GM23338 (cell line): Measurements from ENCODE around the gene WDR73. TPM values are rescaled to one million over a fixed set of nuclear protein-coding genes. Genes with fewer than 3 reads are reported as not detected.

Experiments
- ATAC-seq: fragments of 200-7000 bp; cut with Tn5 transposase; 3 replicates; pipeline ENCODE4 v1.9.1; 2020
- DNase-seq: peaks from one replicate; pipeline ENCODE4 v3.0.0-alpha.2; 2015; ENCODE audit warnings: low spot score
- H2AFZ ChIP-seq: fragments of 200-600 bp; sonication (generic); 2 replicates; pipeline ENCODE4 v1.8.0; 2016; ENCODE audit warnings: antibody characterized with exemption, mild to moderate bottlenecking, moderate library complexity
- H3F3A ChIP-seq: fragments of 200-600 bp; sonication (generic); replicated peaks from 2 replicates; pipeline ENCODE4 v1.8.0; 2017; ENCODE audit warnings: antibody characterized with exemption, mixed run types, low read depth
- H3K27ac ChIP-seq: fragments of 200-600 bp; sonication (generic); 2 replicates; pipeline ENCODE4 v1.6.1; 2016; ENCODE audit warnings: low read depth
- H3K27me3 ChIP-seq: fragments of 200-600 bp; sonication (generic); 2 replicates; pipeline ENCODE4 v1.8.0; 2016; ENCODE audit warnings: mild to moderate bottlenecking, mixed run types, moderate library complexity; ENCODE audit not compliant: insufficient read depth
- H3K36me3 ChIP-seq: fragments of 200-600 bp; sonication (generic); 2 replicates; pipeline ENCODE4 v1.8.0; 2016; ENCODE audit warnings: mild to moderate bottlenecking; ENCODE audit not compliant: insufficient read depth
- H3K4me1 ChIP-seq: fragments of 200-600 bp; sonication (generic); 2 replicates; pipeline ENCODE4 v1.8.0; 2016; ENCODE audit warnings: mild to moderate bottlenecking, moderate library complexity; ENCODE audit not compliant: insufficient read depth
- H3K4me2 ChIP-seq: fragments of 200-600 bp; sonication (generic); 2 replicates; pipeline ENCODE4 v1.7.1; 2017; ENCODE audit warnings: mixed run types
- H3K4me3 ChIP-seq: fragments of 200-600 bp; sonication (generic); 2 replicates; pipeline ENCODE4 v1.6.1; 2016; ENCODE audit warnings: mixed run types
- H3K79me2 ChIP-seq: fragments of 200-600 bp; sonication (generic); replicated peaks from 2 replicates; pipeline ENCODE4 v1.8.0; 2017; ENCODE audit warnings: mild to moderate bottlenecking; ENCODE audit not compliant: insufficient read depth
- H3K9me2 ChIP-seq: fragments of 200-600 bp; sonication (generic); 2 replicates; pipeline ENCODE4 v1.8.0; 2017; ENCODE audit not compliant: insufficient read depth
- H4K20me1 ChIP-seq: fragments of 200-600 bp; sonication (generic); replicated peaks from 2 replicates; pipeline ENCODE4 v1.8.0; 2017; ENCODE audit warnings: mild to moderate bottlenecking; ENCODE audit not compliant: insufficient read depth
- H3K27ac Mint-ChIP-seq: 2 replicates; pipeline ENCODE4 v1.8.0; 2020; ENCODE audit warnings: inconsistent platforms, mild to moderate bottlenecking, moderate library complexity, mixed read lengths
- H3K27me3 Mint-ChIP-seq: 3 replicates; pipeline ENCODE4 v1.8.0; 2022; ENCODE audit warnings: low read depth, mild to moderate bottlenecking, moderate library complexity, mixed read lengths, inconsistent platforms; ENCODE audit not compliant: insufficient read depth, poor library complexity
- H3K36me3 Mint-ChIP-seq: 3 replicates; pipeline ENCODE4 v1.8.0; 2021; ENCODE audit warnings: low read depth, mild to moderate bottlenecking, inconsistent platforms, moderate library complexity, mixed read lengths
- H3K4me1 Mint-ChIP-seq: 3 replicates; pipeline ENCODE4 v1.8.0; 2020; ENCODE audit warnings: mild to moderate bottlenecking, inconsistent platforms, mixed read lengths
- H3K4me3 Mint-ChIP-seq: 3 replicates; pipeline ENCODE4 v1.8.0; 2021; ENCODE audit warnings: moderate library complexity, mild to moderate bottlenecking, inconsistent platforms, mixed read lengths
- H3K9me3 Mint-ChIP-seq: 3 replicates; pipeline ENCODE4 v1.8.0; 2020; ENCODE audit warnings: moderate library complexity, mild to moderate bottlenecking, inconsistent platforms, mixed read lengths
- CREB1 ChIP-seq: fragments of 250-450 bp; sonication (Bioruptor Pico); IDR thresholded peaks from 2 replicates; pipeline ENCODE4 v1.5.0; 2020; ENCODE audit warnings: low read depth, mild to moderate bottlenecking, moderate library complexity
- EZH2 ChIP-seq: fragments of 200-600 bp; sonication (generic); IDR thresholded peaks from one replicate; pipeline ENCODE4 v1.8.0; 2017; ENCODE audit warnings: antibody characterized with exemption, mild to moderate bottlenecking, low read depth; ENCODE audit not compliant: unreplicated experiment
- EZH2phosphoT487 ChIP-seq: fragments of 200-600 bp; sonication (generic); IDR thresholded peaks from one replicate; pipeline ENCODE4 v1.8.1; 2018; ENCODE audit warnings: antibody characterized with exemption; ENCODE audit not compliant: unreplicated experiment
- JUNB ChIP-seq: IDR thresholded peaks from one replicate; pipeline ENCODE4 v1.6.1; 2016; ENCODE audit warnings: antibody characterized with exemption; ENCODE audit not compliant: unreplicated experiment
- NANOG ChIP-seq: IDR thresholded peaks from 2 replicates; pipeline ENCODE4 v1.6.1; 2016; ENCODE audit warnings: antibody characterized with exemption, borderline replicate concordance
- POLR2AphosphoS5 ChIP-seq: IDR thresholded peaks from 2 replicates; pipeline ENCODE4 v1.6.1; 2016; ENCODE audit warnings: antibody characterized with exemption, low read depth
- STAT1 ChIP-seq: IDR thresholded peaks from one replicate; pipeline ENCODE4 v1.6.1; 2016; ENCODE audit warnings: antibody characterized with exemption; ENCODE audit not compliant: unreplicated experiment
- ZNF114 ChIP-seq: fragments of 250-450 bp; sonication (Bioruptor Pico); IDR thresholded peaks from 2 replicates; pipeline ENCODE4 v1.5.0; 2020; ENCODE audit warnings: mild to moderate bottlenecking, moderate library complexity
- ZNF331 ChIP-seq: fragments of 250-450 bp; sonication (Bioruptor Pico); IDR thresholded peaks from 2 replicates; pipeline ENCODE4 v1.5.0; 2020; ENCODE audit warnings: low read depth, mild to moderate bottlenecking, moderate library complexity
- polyA plus RNA-seq: library from polyadenylated mRNA; unstranded; fragments of >200 nt; fragmentation: Nextera tagmentation; extraction: Ambion mirVana; gene quantifications from 2 replicates; pipeline ENCODE4 v1.2.1, GENCODE V29; 2016
- total RNA-seq: library from RNA; depleted of rRNA; stranded (reverse); fragments of >200 nt; shearing (Covaris generic); gene quantifications from 2 replicates; pipeline ENCODE4 v1.2.3, GENCODE V29; 2014
- TF ChIP-seq, protein P1 (sequence below): fragments of 250-450 bp; sonication (Bioruptor Pico); IDR thresholded peaks from 2 replicates; pipeline ENCODE4 v1.5.0; 2020; ENCODE audit warnings: mild to moderate bottlenecking, moderate library complexity
- TF ChIP-seq, protein P2 (sequence below), 2 experiments: fragments of 200-600 bp in 1 of 2; sonication (generic) in 1 of 2; conservative IDR thresholded peaks; 2 replicates each; pipeline versions ENCODE4 v1.5.1 to v1.6.1; 2016 to 2017; ENCODE audit warnings: antibody characterized with exemption in 2 of 2, low read depth in 2 of 2, mild to moderate bottlenecking in 2 of 2, moderate library complexity in 1 of 2
- TF ChIP-seq, protein P3 (sequence below): IDR thresholded peaks from one replicate; pipeline ENCODE4 v1.6.1; 2018; ENCODE audit warnings: antibody characterized with exemption; ENCODE audit not compliant: unreplicated experiment
- TF ChIP-seq, protein P4 (sequence below): IDR thresholded peaks from 2 replicates; pipeline ENCODE4 v1.6.1; 2016; ENCODE audit warnings: antibody characterized with exemption

WDR73 gene
- total and polyA plus RNA-seq, 2 experiments from 2014 or later, result 14.8 to 25.2 TPM

DNA sequence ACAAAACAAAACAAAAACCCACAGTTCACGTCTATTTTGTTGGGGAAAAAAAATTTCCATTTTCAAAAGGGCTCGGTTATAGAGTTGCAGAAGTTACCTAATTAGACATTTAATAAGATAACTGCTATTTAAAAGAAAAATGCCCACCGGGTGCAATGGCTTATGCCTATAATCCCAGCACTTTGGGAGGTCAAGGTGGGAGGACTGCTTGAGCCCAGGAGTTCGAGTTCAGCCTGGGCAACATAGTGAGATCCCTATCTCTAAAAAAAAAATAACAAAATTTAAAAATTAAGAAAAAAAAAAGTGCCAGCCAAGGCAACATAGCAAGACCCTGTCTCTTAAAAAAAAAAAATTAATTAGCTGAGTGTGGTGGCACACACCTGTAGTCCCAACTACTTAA, 42.7 kb upstream of the WDR73 start:
- Mint-ChIP-seq H3K36me3 (peaks cover 4% of the 10 kb centered on the region), H3K4me1 (no peaks in the 10 kb centered on the region), H3K27ac (no peak overlapping the region), H3K9me3 (no peaks in the 10 kb centered on the region), H3K4me3 (no peak overlapping the region), H3K27me3 (peaks cover 2% of the 10 kb centered on the region)
- Histone ChIP-seq H3K4me2 (no peak overlapping the region), H3K9me2 (no peaks in the 10 kb centered on the region), H3K4me1 (no peaks in the 10 kb centered on the region), H3K4me3 (no peak overlapping the region), H3F3A (0 out of 2 replicates have a peak, but pooled peaks cover 2% of the 10 kb centered on the region), H4K20me1 (peaks cover 62% of the 10 kb centered on the region), H3K79me2 (peaks cover 100% of the 10 kb centered on the region), H3K27ac (no peak overlapping the region), H3K27me3 (no peaks in the 10 kb centered on the region), H2AFZ (no peak overlapping the region), H3K36me3 (no peaks in the 10 kb centered on the region)
- ATAC-seq (no peak), DNase-seq (no peak)
- TF ChIP-seq, protein P1, sequence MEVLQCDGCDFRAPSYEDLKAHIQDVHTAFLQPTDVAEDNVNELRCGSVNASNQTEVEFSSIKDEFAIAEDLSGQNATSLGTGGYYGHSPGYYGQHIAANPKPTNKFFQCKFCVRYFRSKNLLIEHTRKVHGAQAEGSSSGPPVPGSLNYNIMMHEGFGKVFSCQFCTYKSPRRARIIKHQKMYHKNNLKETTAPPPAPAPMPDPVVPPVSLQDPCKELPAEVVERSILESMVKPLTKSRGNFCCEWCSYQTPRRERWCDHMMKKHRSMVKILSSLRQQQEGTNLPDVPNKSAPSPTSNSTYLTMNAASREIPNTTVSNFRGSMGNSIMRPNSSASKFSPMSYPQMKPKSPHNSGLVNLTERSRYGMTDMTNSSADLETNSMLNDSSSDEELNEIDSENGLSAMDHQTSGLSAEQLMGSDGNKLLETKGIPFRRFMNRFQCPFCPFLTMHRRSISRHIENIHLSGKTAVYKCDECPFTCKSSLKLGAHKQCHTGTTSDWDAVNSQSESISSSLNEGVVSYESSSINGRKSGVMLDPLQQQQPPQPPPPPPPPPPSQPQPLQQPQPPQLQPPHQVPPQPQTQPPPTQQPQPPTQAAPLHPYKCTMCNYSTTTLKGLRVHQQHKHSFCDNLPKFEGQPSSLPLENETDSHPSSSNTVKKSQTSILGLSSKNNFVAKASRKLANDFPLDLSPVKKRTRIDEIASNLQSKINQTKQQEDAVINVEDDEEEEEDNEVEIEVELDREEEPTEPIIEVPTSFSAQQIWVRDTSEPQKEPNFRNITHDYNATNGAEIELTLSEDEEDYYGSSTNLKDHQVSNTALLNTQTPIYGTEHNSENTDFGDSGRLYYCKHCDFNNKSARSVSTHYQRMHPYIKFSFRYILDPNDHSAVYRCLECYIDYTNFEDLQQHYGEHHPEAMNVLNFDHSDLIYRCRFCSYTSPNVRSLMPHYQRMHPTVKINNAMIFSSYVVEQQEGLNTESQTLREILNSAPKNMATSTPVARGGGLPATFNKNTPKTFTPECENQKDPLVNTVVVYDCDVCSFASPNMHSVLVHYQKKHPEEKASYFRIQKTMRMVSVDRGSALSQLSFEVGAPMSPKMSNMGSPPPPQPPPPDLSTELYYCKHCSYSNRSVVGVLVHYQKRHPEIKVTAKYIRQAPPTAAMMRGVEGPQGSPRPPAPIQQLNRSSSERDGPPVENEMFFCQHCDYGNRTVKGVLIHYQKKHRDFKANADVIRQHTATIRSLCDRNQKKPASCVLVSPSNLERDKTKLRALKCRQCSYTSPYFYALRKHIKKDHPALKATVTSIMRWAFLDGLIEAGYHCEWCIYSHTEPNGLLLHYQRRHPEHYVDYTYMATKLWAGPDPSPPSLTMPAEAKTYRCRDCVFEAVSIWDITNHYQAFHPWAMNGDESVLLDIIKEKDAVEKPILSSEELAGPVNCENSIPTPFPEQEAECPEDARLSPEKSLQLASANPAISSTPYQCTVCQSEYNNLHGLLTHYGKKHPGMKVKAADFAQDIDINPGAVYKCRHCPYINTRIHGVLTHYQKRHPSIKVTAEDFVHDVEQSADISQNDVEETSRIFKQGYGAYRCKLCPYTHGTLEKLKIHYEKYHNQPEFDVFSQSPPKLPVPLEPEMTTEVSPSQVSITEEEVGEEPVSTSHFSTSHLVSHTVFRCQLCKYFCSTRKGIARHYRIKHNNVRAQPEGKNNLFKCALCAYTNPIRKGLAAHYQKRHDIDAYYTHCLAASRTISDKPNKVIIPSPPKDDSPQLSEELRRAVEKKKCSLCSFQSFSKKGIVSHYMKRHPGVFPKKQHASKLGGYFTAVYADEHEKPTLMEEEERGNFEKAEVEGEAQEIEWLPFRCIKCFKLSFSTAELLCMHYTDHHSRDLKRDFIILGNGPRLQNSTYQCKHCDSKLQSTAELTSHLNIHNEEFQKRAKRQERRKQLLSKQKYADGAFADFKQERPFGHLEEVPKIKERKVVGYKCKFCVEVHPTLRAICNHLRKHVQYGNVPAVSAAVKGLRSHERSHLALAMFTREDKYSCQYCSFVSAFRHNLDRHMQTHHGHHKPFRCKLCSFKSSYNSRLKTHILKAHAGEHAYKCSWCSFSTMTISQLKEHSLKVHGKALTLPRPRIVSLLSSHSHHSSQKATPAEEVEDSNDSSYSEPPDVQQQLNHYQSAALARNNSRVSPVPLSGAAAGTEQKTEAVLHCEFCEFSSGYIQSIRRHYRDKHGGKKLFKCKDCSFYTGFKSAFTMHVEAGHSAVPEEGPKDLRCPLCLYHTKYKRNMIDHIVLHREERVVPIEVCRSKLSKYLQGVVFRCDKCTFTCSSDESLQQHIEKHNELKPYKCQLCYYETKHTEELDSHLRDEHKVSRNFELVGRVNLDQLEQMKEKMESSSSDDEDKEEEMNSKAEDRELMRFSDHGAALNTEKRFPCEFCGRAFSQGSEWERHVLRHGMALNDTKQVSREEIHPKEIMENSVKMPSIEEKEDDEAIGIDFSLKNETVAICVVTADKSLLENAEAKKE (CRISPR knock-in tag), result no peak
- TF ChIP-seq CREB1 (CRISPR knock-in tag) (no peak), NANOG (no peak), ZNF114 (CRISPR knock-in tag) (no peak), JUNB (no peak), POLR2AphosphoS5 (no peak), ZNF331 (no peak), EZH2phosphoT487 (no peak), EZH2 (no peak), STAT1 (no peak)
- TF ChIP-seq, protein P2, sequence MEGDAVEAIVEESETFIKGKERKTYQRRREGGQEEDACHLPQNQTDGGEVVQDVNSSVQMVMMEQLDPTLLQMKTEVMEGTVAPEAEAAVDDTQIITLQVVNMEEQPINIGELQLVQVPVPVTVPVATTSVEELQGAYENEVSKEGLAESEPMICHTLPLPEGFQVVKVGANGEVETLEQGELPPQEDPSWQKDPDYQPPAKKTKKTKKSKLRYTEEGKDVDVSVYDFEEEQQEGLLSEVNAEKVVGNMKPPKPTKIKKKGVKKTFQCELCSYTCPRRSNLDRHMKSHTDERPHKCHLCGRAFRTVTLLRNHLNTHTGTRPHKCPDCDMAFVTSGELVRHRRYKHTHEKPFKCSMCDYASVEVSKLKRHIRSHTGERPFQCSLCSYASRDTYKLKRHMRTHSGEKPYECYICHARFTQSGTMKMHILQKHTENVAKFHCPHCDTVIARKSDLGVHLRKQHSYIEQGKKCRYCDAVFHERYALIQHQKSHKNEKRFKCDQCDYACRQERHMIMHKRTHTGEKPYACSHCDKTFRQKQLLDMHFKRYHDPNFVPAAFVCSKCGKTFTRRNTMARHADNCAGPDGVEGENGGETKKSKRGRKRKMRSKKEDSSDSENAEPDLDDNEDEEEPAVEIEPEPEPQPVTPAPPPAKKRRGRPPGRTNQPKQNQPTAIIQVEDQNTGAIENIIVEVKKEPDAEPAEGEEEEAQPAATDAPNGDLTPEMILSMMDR (conservative IDR thresholded peaks at IDR 0.05; ENCODE audit: low read depth in 2 of 2), result no peak
- TF ChIP-seq, protein P3, sequence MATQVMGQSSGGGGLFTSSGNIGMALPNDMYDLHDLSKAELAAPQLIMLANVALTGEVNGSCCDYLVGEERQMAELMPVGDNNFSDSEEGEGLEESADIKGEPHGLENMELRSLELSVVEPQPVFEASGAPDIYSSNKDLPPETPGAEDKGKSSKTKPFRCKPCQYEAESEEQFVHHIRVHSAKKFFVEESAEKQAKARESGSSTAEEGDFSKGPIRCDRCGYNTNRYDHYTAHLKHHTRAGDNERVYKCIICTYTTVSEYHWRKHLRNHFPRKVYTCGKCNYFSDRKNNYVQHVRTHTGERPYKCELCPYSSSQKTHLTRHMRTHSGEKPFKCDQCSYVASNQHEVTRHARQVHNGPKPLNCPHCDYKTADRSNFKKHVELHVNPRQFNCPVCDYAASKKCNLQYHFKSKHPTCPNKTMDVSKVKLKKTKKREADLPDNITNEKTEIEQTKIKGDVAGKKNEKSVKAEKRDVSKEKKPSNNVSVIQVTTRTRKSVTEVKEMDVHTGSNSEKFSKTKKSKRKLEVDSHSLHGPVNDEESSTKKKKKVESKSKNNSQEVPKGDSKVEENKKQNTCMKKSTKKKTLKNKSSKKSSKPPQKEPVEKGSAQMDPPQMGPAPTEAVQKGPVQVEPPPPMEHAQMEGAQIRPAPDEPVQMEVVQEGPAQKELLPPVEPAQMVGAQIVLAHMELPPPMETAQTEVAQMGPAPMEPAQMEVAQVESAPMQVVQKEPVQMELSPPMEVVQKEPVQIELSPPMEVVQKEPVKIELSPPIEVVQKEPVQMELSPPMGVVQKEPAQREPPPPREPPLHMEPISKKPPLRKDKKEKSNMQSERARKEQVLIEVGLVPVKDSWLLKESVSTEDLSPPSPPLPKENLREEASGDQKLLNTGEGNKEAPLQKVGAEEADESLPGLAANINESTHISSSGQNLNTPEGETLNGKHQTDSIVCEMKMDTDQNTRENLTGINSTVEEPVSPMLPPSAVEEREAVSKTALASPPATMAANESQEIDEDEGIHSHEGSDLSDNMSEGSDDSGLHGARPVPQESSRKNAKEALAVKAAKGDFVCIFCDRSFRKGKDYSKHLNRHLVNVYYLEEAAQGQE, result no peak
- TF ChIP-seq, protein P4, sequence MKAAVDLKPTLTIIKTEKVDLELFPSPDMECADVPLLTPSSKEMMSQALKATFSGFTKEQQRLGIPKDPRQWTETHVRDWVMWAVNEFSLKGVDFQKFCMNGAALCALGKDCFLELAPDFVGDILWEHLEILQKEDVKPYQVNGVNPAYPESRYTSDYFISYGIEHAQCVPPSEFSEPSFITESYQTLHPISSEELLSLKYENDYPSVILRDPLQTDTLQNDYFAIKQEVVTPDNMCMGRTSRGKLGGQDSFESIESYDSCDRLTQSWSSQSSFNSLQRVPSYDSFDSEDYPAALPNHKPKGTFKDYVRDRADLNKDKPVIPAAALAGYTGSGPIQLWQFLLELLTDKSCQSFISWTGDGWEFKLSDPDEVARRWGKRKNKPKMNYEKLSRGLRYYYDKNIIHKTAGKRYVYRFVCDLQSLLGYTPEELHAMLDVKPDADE, result no peak
